ENCODE measurements around the gene MUSK. TPM values are rescaled to one million over a fixed set of nuclear protein-coding genes. Genes with fewer than 3 reads are reported as not detected.

Gene MUSK
- polyA plus RNA-seq, 1 donor (not counting 4 experiments of a cell fraction or from before 2014, with no cell fraction given): not detected

GRCh38 chr9:110782701-110783100 is 114.1 kb downstream of the MUSK start:
- Histone ChIP-seq H3K9me3 (ENCODE audit: control insufficient read depth, low read depth, low read length) (no peaks in the 10 kb centered on the region), H2AFZ (ENCODE audit: control insufficient read depth, low read length) (no peak overlapping the region), H3K79me2 (ENCODE audit: control insufficient read depth, insufficient read depth, low read length) (no peaks in the 10 kb centered on the region), H3K9ac (ENCODE audit: control insufficient read depth, extremely low read depth, insufficient read depth, low read length) (no peak overlapping the region), H4K20me1 (ENCODE audit: control insufficient read depth, extremely low read depth, insufficient read depth, low read length) (no peaks in the 10 kb centered on the region), H3K4me2 (ENCODE audit: control insufficient read depth, extremely low read depth, insufficient read depth, low read depth, low read length) (no peak overlapping the region), H3K4me3 (ENCODE audit: control insufficient read depth in 2 of 3, extremely low read depth in 1 of 3, insufficient read depth in 2 of 3, low read depth in 1 of 3, low read length in 3 of 3) (no peak overlapping the region), H3K4me1 (ENCODE audit: control insufficient read depth, extremely low read depth, insufficient read depth, low read length) (no peaks in the 10 kb centered on the region), H3K27ac (ENCODE audit: control insufficient read depth, insufficient read depth, low read length) (no peak overlapping the region), H3K36me3 (ENCODE audit: control insufficient read depth in 2 of 2, extremely low read depth in 1 of 2, insufficient read depth in 2 of 2, low read length in 2 of 2) (no peaks in the 10 kb centered on the region), H3K27me3 (ENCODE audit: control insufficient read depth, extremely low read depth, insufficient read depth, low read length) (no peaks in the 10 kb centered on the region), H3K9me1 (ENCODE audit: control insufficient read depth, extremely low read depth, insufficient read depth, low read length) (no peaks in the 10 kb centered on the region)
- dilution Hi-C loops (cut with MboI; ENCODE audit: extremely low pct_ligation_motif_present, low sequenced_read_pairs): loop anchor here (25.0 kb wide), 1 partner anchor 105 kb away; no protein-coding TSS in a partner anchor
- FAIRE-seq (no peak), DNase-seq (ENCODE audit: low read depth, low spot score) (no peak)
- no peak for TF ChIP-seq CTCF (optimal IDR thresholded peaks at IDR 0.05 in 1 of 3, IDR thresholded peaks at IDR 0.05 in 1 of 3, conservative IDR thresholded peaks at IDR 0.05 in 1 of 3; ENCODE audit: extremely low read depth in 1 of 3, insufficient read depth in 2 of 3, low read length in 3 of 3)
- no peak for TF ChIP-seq EZH2 (IDR thresholded peaks at IDR 0.05; ENCODE audit: low read length)

- Histone ChIP-seq H3K9ac (ENCODE audit: control insufficient read depth, extremely low read depth, insufficient read depth, low read length) (no peak overlapping the region), H2AFZ (ENCODE audit: control insufficient read depth, low read length) (no peak overlapping the region), H4K20me1 (ENCODE audit: control insufficient read depth, extremely low read depth, insufficient read depth, low read length) (no peaks in the 10 kb centered on the region), H3K9me1 (ENCODE audit: control insufficient read depth, extremely low read depth, insufficient read depth, low read length) (no peaks in the 10 kb centered on the region), H3K9me3 (ENCODE audit: control insufficient read depth, low read depth, low read length) (no peaks in the 10 kb centered on the region), H3K36me3 (ENCODE audit: control insufficient read depth in 2 of 2, extremely low read depth in 1 of 2, insufficient read depth in 2 of 2, low read length in 2 of 2) (no peaks in the 10 kb centered on the region), H3K27me3 (ENCODE audit: control insufficient read depth, extremely low read depth, insufficient read depth, low read length) (no peaks in the 10 kb centered on the region), H3K27ac (ENCODE audit: control insufficient read depth, insufficient read depth, low read length) (no peak overlapping the region), H3K4me2 (ENCODE audit: control insufficient read depth, extremely low read depth, insufficient read depth, low read depth, low read length) (no peak overlapping the region), H3K4me3 (ENCODE audit: control insufficient read depth in 2 of 3, extremely low read depth in 1 of 3, insufficient read depth in 2 of 3, low read depth in 1 of 3, low read length in 3 of 3) (no peak overlapping the region), H3K79me2 (ENCODE audit: control insufficient read depth, insufficient read depth, low read length) (no peaks in the 10 kb centered on the region), H3K4me1 (ENCODE audit: control insufficient read depth, extremely low read depth, insufficient read depth, low read length) (no peaks in the 10 kb centered on the region)
- no peak for FAIRE-seq
- DNase-seq (ENCODE audit: low read depth, low spot score): no peak
- TF ChIP-seq CTCF (optimal IDR thresholded peaks at IDR 0.05 in 1 of 3, IDR thresholded peaks at IDR 0.05 in 1 of 3, conservative IDR thresholded peaks at IDR 0.05 in 1 of 3; ENCODE audit: extremely low read depth in 1 of 3, insufficient read depth in 2 of 3, low read length in 3 of 3) (no peak), EZH2 (IDR thresholded peaks at IDR 0.05; ENCODE audit: low read length) (no peak)
- dilution Hi-C loops (cut with MboI; ENCODE audit: extremely low pct_ligation_motif_present, low sequenced_read_pairs): loop anchor here (25.0 kb wide), 1 partner anchor 103 kb away; no protein-coding TSS in a partner anchor
Measured at GRCh38 chr9:110784309-110784708, 115.7 kb downstream of the MUSK start.

Measured in keratinocyte (primary cell).